Nephron progenitor cell (in vitro differentiated cells): ENCODE results near the gene SUFU.
"Not testable (repeated sequence)": the region's sequence is repeated elsewhere in the genome, so short reads cannot be mapped to it uniquely, and the experiment has no call there.

Source experiments
- DNase-seq: peaks from one replicate; pipeline ENCODE4 v3.0.0; 2021
- H3K27ac Mint-ChIP-seq: 2 replicates; pipeline ENCODE4 v1.8.0; 2021; ENCODE audit warnings: mild to moderate bottlenecking, moderate library complexity, mixed read lengths
- H3K27me3 Mint-ChIP-seq: 2 replicates; pipeline ENCODE4 v1.8.0; 2021; ENCODE audit warnings: mild to moderate bottlenecking, low read depth, mixed read lengths; ENCODE audit not compliant: poor library complexity
- H3K36me3 Mint-ChIP-seq: 2 replicates; pipeline ENCODE4 v1.8.0; 2021; ENCODE audit warnings: low read depth, mixed read lengths
- H3K4me1 Mint-ChIP-seq: 2 replicates; pipeline ENCODE4 v1.8.0; 2021; ENCODE audit warnings: mixed read lengths
- H3K4me3 Mint-ChIP-seq: 2 replicates; pipeline ENCODE4 v1.8.0; 2021; ENCODE audit warnings: mild to moderate bottlenecking, moderate library complexity, mixed read lengths
- H3K9me3 Mint-ChIP-seq: 2 replicates; pipeline ENCODE4 v1.8.0; 2021; ENCODE audit warnings: mild to moderate bottlenecking, moderate library complexity, mixed read lengths
- CTCF ChIP-seq: fragments of 200-600 bp; sonication (generic); IDR thresholded peaks from 2 replicates; pipeline ENCODE4 v1.5.0; 2021; ENCODE audit warnings: antibody characterized with exemption

SUFU gene

DNA sequence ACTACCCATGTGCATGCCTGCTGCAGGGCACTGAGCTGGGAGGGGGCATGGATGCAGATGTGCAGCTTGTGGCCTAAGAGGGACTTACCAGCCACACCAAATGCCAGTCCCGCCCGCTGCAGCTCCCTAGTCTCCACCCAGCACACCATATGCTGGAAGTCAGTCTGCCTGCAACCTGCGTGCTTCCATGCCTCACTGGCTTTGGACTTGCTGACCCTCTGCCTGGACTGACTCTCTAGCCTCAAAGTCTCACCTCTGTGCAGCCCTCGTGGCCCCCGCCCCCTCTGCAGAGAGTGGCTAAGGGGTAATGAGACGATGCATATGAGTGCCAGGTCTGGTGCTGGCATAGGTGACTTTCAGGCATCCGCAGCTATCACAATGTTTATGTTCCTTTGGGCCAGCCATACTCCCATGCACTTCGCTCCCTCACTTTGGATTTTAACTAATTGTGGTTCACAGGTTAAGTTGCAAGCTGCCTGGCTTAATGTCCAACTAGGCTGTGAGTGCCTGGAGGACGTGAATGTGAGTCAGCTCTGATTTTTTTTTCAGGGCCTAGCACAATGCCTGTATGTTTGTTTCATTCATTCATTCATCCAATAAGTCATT lies 162.2 kb downstream of the SUFU start:
- peaks cover 7% of the 10 kb centered on the region for H3K27me3 Mint-ChIP-seq
- DNase-seq: no peak
- H3K4me3 Mint-ChIP-seq: no peak overlapping the region
- H3K27ac Mint-ChIP-seq: peak overlapping the region; percentile 59
- no peak for TF ChIP-seq CTCF
- H3K36me3 Mint-ChIP-seq: no peaks in the 10 kb centered on the region
- H3K9me3 Mint-ChIP-seq: no peaks in the 10 kb centered on the region
- peaks cover 62% of the 10 kb centered on the region for H3K4me1 Mint-ChIP-seq

DNA sequence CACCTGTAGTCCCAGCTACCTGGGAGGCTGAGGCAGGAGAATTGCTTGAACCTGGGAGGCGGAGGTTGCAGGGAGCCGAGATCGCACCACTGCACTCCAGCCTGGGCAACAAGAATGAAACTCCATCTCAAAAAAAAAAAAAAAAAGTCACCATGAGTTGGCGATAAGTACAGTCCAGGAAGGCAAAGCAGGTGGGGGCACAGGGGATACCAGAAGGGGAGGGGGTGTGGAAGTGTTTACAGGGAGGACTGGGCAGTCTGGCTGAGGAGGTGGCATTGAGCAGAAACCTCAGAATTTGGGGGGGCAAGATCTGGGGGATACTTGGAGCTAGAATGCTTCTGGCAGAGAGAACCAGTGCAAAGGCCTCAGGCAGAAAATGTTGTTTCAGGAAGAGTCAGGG lies 163.6 kb downstream of the SUFU start:
- H3K4me3 Mint-ChIP-seq, H3K36me3 Mint-ChIP-seq, DNase-seq, H3K27me3 Mint-ChIP-seq, H3K9me3 Mint-ChIP-seq: not testable (repeated sequence)
- Mint-ChIP-seq H3K4me1 (peaks cover 59% of the 10 kb centered on the region), H3K27ac (peak overlapping the region; percentile 38)

GRCh38 chr10:102668326-102669107 lies 164.7 kb downstream of the SUFU start:
- no peak overlapping the region for H3K27ac Mint-ChIP-seq
- H3K4me1 Mint-ChIP-seq: peaks cover 68% of the 10 kb centered on the region

DNA sequence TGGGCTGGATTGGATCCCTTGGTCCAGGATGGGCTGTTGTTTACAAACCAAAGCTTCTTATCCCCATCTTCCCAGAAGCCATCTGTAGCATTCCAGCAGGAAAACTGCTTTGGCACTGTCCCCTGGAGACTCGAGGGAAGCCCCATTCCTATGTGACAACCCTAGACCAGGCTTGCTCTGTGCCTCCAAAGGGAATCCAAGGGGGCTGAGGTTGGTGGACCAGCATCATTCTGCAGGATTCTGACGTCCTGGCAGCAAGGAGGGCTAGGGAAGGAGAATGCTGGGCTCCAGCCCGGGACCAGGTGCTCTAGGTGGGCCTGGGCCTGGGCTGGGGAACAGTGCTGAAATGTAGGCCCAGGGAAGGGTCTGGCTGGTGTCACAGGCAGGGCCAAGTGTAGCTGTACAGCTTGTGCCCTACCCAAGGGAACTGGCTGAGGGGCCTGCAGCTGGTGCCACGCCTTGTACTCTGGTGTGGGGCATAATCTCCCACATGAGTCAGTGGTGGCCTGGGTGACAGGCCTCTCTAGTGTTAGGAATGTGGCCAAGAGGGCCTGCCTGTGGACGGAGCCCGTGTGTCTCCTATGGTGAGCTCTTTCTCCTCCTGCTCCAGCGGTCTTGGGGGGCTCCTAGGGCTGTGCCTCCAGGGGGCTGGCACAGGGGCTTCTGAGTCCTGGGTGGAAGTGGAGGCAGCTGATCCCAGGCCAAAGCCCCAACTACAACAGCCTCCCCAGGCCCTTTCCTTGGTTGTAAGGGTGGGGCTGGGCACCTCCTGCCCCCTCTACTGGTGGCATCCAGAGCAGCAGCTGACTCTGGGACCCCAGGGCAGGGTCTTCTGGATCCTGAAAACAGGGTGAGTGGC lies 165.7 kb downstream of the SUFU start:
- no peak for TF ChIP-seq CTCF
- no peak overlapping the region for H3K4me3 Mint-ChIP-seq
- no peaks in the 10 kb centered on the region for H3K36me3 Mint-ChIP-seq
- H3K27me3 Mint-ChIP-seq: peaks cover 2% of the 10 kb centered on the region
- no peak overlapping the region for H3K27ac Mint-ChIP-seq
- DNase-seq: peak; percentile 28
- H3K4me1 Mint-ChIP-seq: peaks cover 71% of the 10 kb centered on the region
- H3K9me3 Mint-ChIP-seq: no peaks in the 10 kb centered on the region

More at GRCh38 chr10:102668326-102669107, 164.7 kb downstream of the SUFU start:
- no peaks in the 10 kb centered on the region for H3K36me3 Mint-ChIP-seq
- no peak for TF ChIP-seq CTCF
- H3K27me3 Mint-ChIP-seq: peaks cover 2% of the 10 kb centered on the region
- no peak for DNase-seq
- no peaks in the 10 kb centered on the region for H3K9me3 Mint-ChIP-seq
- no peak overlapping the region for H3K4me3 Mint-ChIP-seq

DNA sequence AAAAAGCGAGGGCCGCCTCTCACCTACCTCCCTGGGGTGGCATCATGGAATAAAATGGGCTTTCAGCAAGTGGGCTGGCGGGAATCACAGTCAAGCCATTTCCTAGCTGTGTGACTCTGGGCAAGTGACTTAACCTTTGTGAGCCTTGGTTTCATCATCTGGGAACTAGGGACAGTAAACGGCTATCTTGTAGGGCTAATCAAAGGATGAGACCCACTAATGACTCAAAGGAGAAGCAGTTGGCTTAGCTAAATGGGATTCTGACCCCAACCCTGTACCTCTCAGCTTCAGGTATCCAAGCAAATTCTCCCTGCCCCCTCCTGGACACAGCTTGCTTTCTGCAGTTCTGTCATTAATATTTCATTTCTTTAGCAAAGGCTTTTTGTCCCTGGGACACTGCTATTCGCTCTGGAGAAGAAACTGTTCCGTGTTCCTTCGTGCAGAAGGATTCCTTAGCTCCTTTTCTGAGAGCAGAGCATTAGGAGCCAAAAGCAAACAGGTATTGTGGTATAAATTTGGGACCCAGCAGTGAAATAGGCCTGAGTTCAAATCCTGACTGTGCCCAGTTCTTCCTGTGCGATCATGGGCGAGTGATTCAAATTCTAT lies 166.4 kb downstream of the SUFU start:
- H3K4me3 Mint-ChIP-seq: no peak overlapping the region
- H3K27me3 Mint-ChIP-seq: peaks cover 2% of the 10 kb centered on the region
- no peaks in the 10 kb centered on the region for H3K9me3 Mint-ChIP-seq
- peaks cover 74% of the 10 kb centered on the region for H3K4me1 Mint-ChIP-seq
- DNase-seq: no peak
- no peak overlapping the region for H3K27ac Mint-ChIP-seq
- no peak for TF ChIP-seq CTCF
- H3K36me3 Mint-ChIP-seq: no peaks in the 10 kb centered on the region

DNA sequence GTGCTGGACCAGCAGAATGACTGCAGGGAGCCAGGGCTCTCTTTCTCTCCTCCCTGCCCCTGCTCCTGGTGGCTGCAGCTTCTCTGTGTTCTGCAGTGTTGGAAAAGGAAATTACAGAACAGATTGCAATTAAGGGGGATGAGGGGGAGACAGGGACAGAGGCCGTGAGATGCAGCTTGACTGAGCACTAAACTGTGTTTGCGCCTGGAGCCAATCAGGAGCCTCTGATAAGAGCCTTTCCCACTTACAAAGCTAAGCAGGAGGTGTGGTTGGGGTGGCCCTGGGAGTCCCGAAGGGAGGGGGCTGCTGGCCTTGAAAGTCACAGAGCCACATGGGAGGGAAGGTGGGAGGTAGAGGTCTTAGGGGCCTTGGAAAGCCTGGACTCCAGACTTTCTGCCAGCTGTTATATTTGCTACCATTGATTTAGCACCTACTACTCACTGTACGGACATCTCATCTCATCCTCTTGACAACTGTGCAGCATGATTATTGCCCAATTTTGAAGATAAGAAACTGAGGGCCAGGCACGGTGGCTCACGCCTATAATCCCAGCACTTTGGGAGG lies 167.2 kb downstream of the SUFU start:
- H3K4me1 Mint-ChIP-seq: peaks cover 74% of the 10 kb centered on the region
- H3K4me3 Mint-ChIP-seq: no peak overlapping the region
- H3K36me3 Mint-ChIP-seq: no peaks in the 10 kb centered on the region
- H3K27me3 Mint-ChIP-seq: peaks cover 2% of the 10 kb centered on the region
- H3K27ac Mint-ChIP-seq: no peak overlapping the region
- no peak for TF ChIP-seq CTCF
- no peak for DNase-seq
- H3K9me3 Mint-ChIP-seq: no peaks in the 10 kb centered on the region
